OCI-LY7 (cell line): Measurements from ENCODE around the gene DAPK1. TPM values are rescaled to one million over a fixed set of nuclear protein-coding genes. Genes with fewer than 3 reads are reported as not detected.

Source experiments
- BruUV-seq: library from RNA; stranded (reverse); fragments of 400-500 nt; replicated peaks from 2 replicates; lab custom pipeline; 2021; lab: Mats Ljungman, UMichigan
- CTCF ChIA-PET: fragments of 300-600 bp; sonication (Branson Sonifier 250); formaldehyde crosslinking; loops from one replicate; lab custom pipeline; 2022; ENCODE audit warnings: antibody characterized with exemption; ENCODE audit not compliant: unreplicated experiment; lab: Charles Lee
- POLR2A ChIA-PET: fragments of 300-600 bp; sonication (Branson Sonifier 250); formaldehyde crosslinking; loops from one replicate; lab custom pipeline; 2022; ENCODE audit warnings: antibody characterized with exemption; lab: Charles Lee
- DNase-seq: peaks from one replicate; pipeline ENCODE4 v3.0.0-alpha.2; 2015; ENCODE audit warnings: low spot score
- H2AFZ ChIP-seq: fragments of 200-600 bp; sonication (generic), shearing (Covaris generic); 2 replicates; pipeline ENCODE4 v1.6.1; 2014; ENCODE audit warnings: mild to moderate bottlenecking, antibody characterized with exemption, low read length, moderate library complexity
- H3K27ac ChIP-seq: fragments of 200-600 bp; sonication (generic); 2 replicates; pipeline ENCODE4 v1.5.1; 2014; ENCODE audit warnings: mixed run types, low read depth, mild to moderate bottlenecking, moderate library complexity, low read length, inconsistent platforms; ENCODE audit not compliant: poor library complexity, severe bottlenecking
- H3K36me3 ChIP-seq: fragments of 200-600 bp; sonication (generic); 2 replicates; pipeline ENCODE4 v1.6.1; 2014; ENCODE audit warnings: mild to moderate bottlenecking, antibody characterized with exemption, low read length, moderate library complexity, mixed read lengths; ENCODE audit not compliant: insufficient read depth
- H3K4me1 ChIP-seq: fragments of 200-600 bp; sonication (generic); 2 replicates; pipeline ENCODE4 v1.5.1; 2014; ENCODE audit warnings: mild to moderate bottlenecking, low read length; ENCODE audit not compliant: insufficient read depth, poor library complexity, severe bottlenecking
- H3K4me2 ChIP-seq: fragments of 200-600 bp; sonication (generic); 2 replicates; pipeline ENCODE4 v1.6.1; 2014; ENCODE audit warnings: mild to moderate bottlenecking, low read length
- H3K4me3 ChIP-seq: fragments of 200-600 bp; sonication (generic); 2 replicates; pipeline ENCODE4 v1.5.1; 2014; ENCODE audit warnings: mild to moderate bottlenecking, low read depth, low read length; ENCODE audit not compliant: poor library complexity, severe bottlenecking
- H3K79me2 ChIP-seq: fragments of 200-600 bp; sonication (generic); 2 replicates; pipeline ENCODE4 v1.6.1; 2016; ENCODE audit warnings: low read depth, mild to moderate bottlenecking, low read length, moderate library complexity, mixed read lengths; ENCODE audit not compliant: insufficient read depth
- H3K9me2 ChIP-seq: fragments of 200-600 bp; sonication (generic); 2 replicates; pipeline ENCODE4 v1.6.1; 2016; ENCODE audit warnings: mild to moderate bottlenecking, low read length, mixed read lengths; ENCODE audit not compliant: insufficient read depth
- H3K9me3 ChIP-seq: fragments of 200-600 bp; sonication (generic); 2 replicates; pipeline ENCODE4 v1.6.1; 2014; ENCODE audit warnings: mild to moderate bottlenecking, mixed run types, low read length, mixed read lengths
- H4K20me1 ChIP-seq: fragments of 200-600 bp; sonication (generic); 2 replicates; pipeline ENCODE4 v1.6.1; 2014; ENCODE audit warnings: mild to moderate bottlenecking, antibody characterized with exemption, low read length, moderate library complexity, mixed read lengths; ENCODE audit not compliant: insufficient read depth
- EZH2phosphoT487 ChIP-seq: fragments of 200-600 bp; sonication (generic); IDR thresholded peaks from 2 replicates; pipeline ENCODE4 v1.6.1; 2018; ENCODE audit warnings: low read depth, borderline replicate concordance, mild to moderate bottlenecking, mixed run types, antibody characterized with exemption, low read length, moderate library complexity, mixed read lengths
- intact Hi-C: fragments of 100-400 bp; cut with micrococcal nuclease; formaldehyde crosslinking; loops from one replicate; pipeline ENCODE4 v1.10.0; 2022; ENCODE audit not compliant: unreplicated experiment
- total RNA-seq, 2 experiments: library from RNA; depleted of rRNA in 1 of 2; stranded (reverse); fragments of >200 nt in 1 of 2; shearing (Covaris generic) in 1 of 2; gene quantifications; 2 replicates each; pipeline ENCODE4 v1.2.3, GENCODE V29; 2014 to 2022
- TF ChIP-seq, protein P1 (sequence below): fragments of 200-600 bp; sonication (generic); conservative IDR thresholded peaks from 2 replicates; pipeline ENCODE4 v1.5.1; 2014; ENCODE audit warnings: mild to moderate bottlenecking, antibody characterized with exemption, low read length, moderate library complexity, mixed read lengths

Gene DAPK1
- total RNA-seq, 2 experiments from 2014 or later = 0.25 to 3.5 TPM

DNA sequence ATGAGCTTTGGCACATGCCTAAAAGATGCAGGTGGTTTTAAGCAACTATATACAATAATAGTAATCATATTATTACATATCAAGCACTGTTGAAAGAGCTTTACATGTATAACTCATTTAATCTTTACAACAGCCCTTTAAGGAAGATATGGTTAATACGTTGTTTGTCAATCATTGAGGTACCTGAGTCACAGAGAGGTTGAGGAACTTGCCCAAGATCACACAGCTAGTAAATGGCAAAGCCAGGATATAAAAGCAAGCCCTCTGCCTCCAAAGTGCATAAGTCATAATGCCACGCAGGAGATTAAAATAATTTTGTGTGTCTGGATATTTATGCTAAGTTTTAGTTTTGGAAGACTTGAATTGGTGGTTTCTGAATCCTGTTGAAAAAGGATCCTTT is 90.2 kb downstream of the DAPK1 start:
- Histone ChIP-seq H3K4me3 (no peak overlapping the region), H3K9me3 (no peaks in the 10 kb centered on the region), H4K20me1 (no peaks in the 10 kb centered on the region), H3K79me2 (no peaks in the 10 kb centered on the region), H3K9me2 (no peaks in the 10 kb centered on the region), H3K4me1 (no peaks in the 10 kb centered on the region), H3K4me2 (no peak overlapping the region), H2AFZ (peak overlapping the region; percentile 46; the same call in 1 of the 2 replicates), H3K27ac (no peak overlapping the region), H3K36me3 (no peaks in the 10 kb centered on the region)
- ChIA-PET POLR2A (no interaction called here), CTCF (no interaction called here)
- no peak for DNase-seq
- no TSS peak for BruUV-seq
- no peak for TF ChIP-seq EZH2phosphoT487
- TF ChIP-seq, protein P1, sequence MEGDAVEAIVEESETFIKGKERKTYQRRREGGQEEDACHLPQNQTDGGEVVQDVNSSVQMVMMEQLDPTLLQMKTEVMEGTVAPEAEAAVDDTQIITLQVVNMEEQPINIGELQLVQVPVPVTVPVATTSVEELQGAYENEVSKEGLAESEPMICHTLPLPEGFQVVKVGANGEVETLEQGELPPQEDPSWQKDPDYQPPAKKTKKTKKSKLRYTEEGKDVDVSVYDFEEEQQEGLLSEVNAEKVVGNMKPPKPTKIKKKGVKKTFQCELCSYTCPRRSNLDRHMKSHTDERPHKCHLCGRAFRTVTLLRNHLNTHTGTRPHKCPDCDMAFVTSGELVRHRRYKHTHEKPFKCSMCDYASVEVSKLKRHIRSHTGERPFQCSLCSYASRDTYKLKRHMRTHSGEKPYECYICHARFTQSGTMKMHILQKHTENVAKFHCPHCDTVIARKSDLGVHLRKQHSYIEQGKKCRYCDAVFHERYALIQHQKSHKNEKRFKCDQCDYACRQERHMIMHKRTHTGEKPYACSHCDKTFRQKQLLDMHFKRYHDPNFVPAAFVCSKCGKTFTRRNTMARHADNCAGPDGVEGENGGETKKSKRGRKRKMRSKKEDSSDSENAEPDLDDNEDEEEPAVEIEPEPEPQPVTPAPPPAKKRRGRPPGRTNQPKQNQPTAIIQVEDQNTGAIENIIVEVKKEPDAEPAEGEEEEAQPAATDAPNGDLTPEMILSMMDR = no peak
- intact Hi-C loops = no loop called here

DNA sequence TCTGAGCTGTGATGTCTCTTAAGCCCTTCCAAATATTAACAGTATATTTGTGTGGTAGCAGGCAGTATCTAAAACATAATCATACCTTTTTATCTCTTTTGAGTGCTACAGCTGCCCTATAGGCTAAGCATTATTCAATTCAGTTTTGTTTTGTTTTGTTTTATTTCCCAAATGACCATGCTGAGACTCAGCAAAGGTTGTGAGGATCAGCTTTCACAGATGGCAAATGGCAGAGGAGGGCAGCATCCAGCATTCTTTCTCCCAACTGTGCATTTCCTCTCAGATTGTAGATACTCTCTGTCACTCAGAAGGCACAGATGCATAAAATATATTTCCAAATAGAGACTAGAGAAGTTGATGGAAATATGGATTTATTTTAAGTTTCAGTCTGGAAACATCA is 90.7 kb downstream of the DAPK1 start:
- POLR2A ChIA-PET = no interaction called here
- H2AFZ ChIP-seq = peak overlapping the region; percentile 46; the same call in 1 of the 2 replicates
- no peaks in the 10 kb centered on the region for H4K20me1 ChIP-seq
- H3K9me2 ChIP-seq = no peaks in the 10 kb centered on the region
- BruUV-seq = no TSS peak
- no peaks in the 10 kb centered on the region for H3K4me1 ChIP-seq
- CTCF ChIA-PET = no interaction called here
- H3K79me2 ChIP-seq = no peaks in the 10 kb centered on the region
- H3K4me2 ChIP-seq = no peak overlapping the region
- no peak overlapping the region for H3K27ac ChIP-seq
- intact Hi-C loops = no loop called here
- no peaks in the 10 kb centered on the region for H3K36me3 ChIP-seq
- H3K4me3 ChIP-seq = no peak overlapping the region
- TF ChIP-seq, protein P1 = no peak
- TF ChIP-seq EZH2phosphoT487 = no peak
- H3K9me3 ChIP-seq = no peaks in the 10 kb centered on the region
- no peak for DNase-seq

GRCh38 chr9:87590996-87591395 is 93.3 kb downstream of the DAPK1 start:
- no peaks in the 10 kb centered on the region for H4K20me1 ChIP-seq
- no peak for DNase-seq
- intact Hi-C loops = no loop called here
- no peaks in the 10 kb centered on the region for H3K9me3 ChIP-seq
- ChIA-PET CTCF (no interaction called here), POLR2A (no interaction called here)
- H3K4me3 ChIP-seq = no peak overlapping the region
- BruUV-seq = no TSS peak
- H3K36me3 ChIP-seq = no peaks in the 10 kb centered on the region
- H2AFZ ChIP-seq = no peak overlapping the region
- H3K79me2 ChIP-seq = no peaks in the 10 kb centered on the region
- H3K4me2 ChIP-seq = no peak overlapping the region
- H3K4me1 ChIP-seq = no peaks in the 10 kb centered on the region
- no peak overlapping the region for H3K27ac ChIP-seq
- H3K9me2 ChIP-seq = no peaks in the 10 kb centered on the region
- no peak for TF ChIP-seq EZH2phosphoT487
- TF ChIP-seq, protein P1 = no peak
